A673 (cell line): ENCODE results near the gene NBAS. TPM values are rescaled to one million over a fixed set of nuclear protein-coding genes. Genes with fewer than 3 reads are reported as not detected.
A peak's percentile ranks its signal among the peaks of the same experiment; 100 is the strongest.

Experiments used
- BruUV-seq: library from RNA; stranded (reverse); fragments of 400-500 nt; replicated peaks from 2 replicates; lab custom pipeline; 2021; lab: Mats Ljungman, UMichigan
- CTCF ChIA-PET: fragments of 300-600 bp; sonication (Branson Sonifier 250); formaldehyde crosslinking; loops from one replicate; lab custom pipeline; 2022; ENCODE audit warnings: antibody characterized with exemption; lab: Charles Lee
- POLR2A ChIA-PET: fragments of 300-600 bp; sonication (Branson Sonifier 250); formaldehyde crosslinking; loops from one replicate; lab custom pipeline; 2022; ENCODE audit warnings: antibody characterized with exemption; ENCODE audit not compliant: low non-redundant PET; lab: Charles Lee
- DNase-seq: peaks from one replicate; pipeline ENCODE4 v3.0.0-alpha.2; 2015; ENCODE audit warnings: low spot score
- H3K27ac ChIP-seq: fragments of 200-600 bp; sonication (generic); 2 replicates; pipeline ENCODE4 v1.5.1; 2016; ENCODE audit warnings: mixed run types, low read depth, mild to moderate bottlenecking, mixed read lengths, antibody characterized with exemption, low read length; ENCODE audit not compliant: poor library complexity, severe bottlenecking
- H3K27me3 ChIP-seq: fragments of 200-600 bp; sonication (generic); replicated peaks from 2 replicates; pipeline ENCODE4 v1.6.1; 2017; ENCODE audit warnings: mixed run types, low read depth, mild to moderate bottlenecking, mixed read lengths, antibody characterized with exemption, low read length; ENCODE audit not compliant: insufficient read depth, poor library complexity
- H3K36me3 ChIP-seq: fragments of 200-600 bp; sonication (generic); 2 replicates; pipeline ENCODE4 v1.6.1; 2016; ENCODE audit warnings: mixed run types, mild to moderate bottlenecking, mixed read lengths, antibody characterized with exemption, low read length; ENCODE audit not compliant: insufficient read depth, poor library complexity, severe bottlenecking
- H3K4me1 ChIP-seq: fragments of 200-600 bp; sonication (generic); 2 replicates; pipeline ENCODE4 v1.6.1; 2017; ENCODE audit warnings: mixed run types, mild to moderate bottlenecking, mixed read lengths, antibody characterized with exemption, low read length; ENCODE audit not compliant: insufficient read depth, poor library complexity, severe bottlenecking
- H3K4me3 ChIP-seq: fragments of 200-600 bp; sonication (generic); 2 replicates; pipeline ENCODE4 v1.5.1; 2016; ENCODE audit warnings: low read depth, mixed run types, mild to moderate bottlenecking, mixed read lengths, low read length; ENCODE audit not compliant: poor library complexity, severe bottlenecking
- H3K9me3 ChIP-seq: fragments of 200-600 bp; sonication (generic); 2 replicates; pipeline ENCODE4 v1.6.1; 2016; ENCODE audit warnings: mixed run types, low read depth, mild to moderate bottlenecking, mixed read lengths, antibody characterized with exemption, low read length; ENCODE audit not compliant: poor library complexity, severe bottlenecking
- EZH2 ChIP-seq: fragments of 200-600 bp; sonication (generic); IDR thresholded peaks from 2 replicates; pipeline ENCODE4 v1.6.1; 2017; ENCODE audit warnings: borderline replicate concordance, low read depth, mild to moderate bottlenecking, mixed read lengths, antibody characterized with exemption, low read length; ENCODE audit not compliant: poor library complexity, severe bottlenecking
- intact Hi-C: fragments of 100-400 bp; cut with micrococcal nuclease; formaldehyde crosslinking; loops from one replicate; pipeline ENCODE4 v1.10.0; 2022; ENCODE audit not compliant: unreplicated experiment
- total RNA-seq: library from RNA; stranded (reverse); gene quantifications from 2 replicates; pipeline ENCODE4 v1.2.3, GENCODE V29; 2021
- TF ChIP-seq, protein P1 (sequence below): fragments of 300-800, 200-600 bp; sonication (generic); conservative IDR thresholded peaks from 2 replicates; pipeline ENCODE4 v1.5.1; 2017; ENCODE audit warnings: low read depth, mild to moderate bottlenecking, antibody characterized with exemption, low read length, moderate library complexity, mixed read lengths

Gene NBAS
- total RNA-seq, 1 experiment from 2014 or later, result 38.7 TPM

DNA sequence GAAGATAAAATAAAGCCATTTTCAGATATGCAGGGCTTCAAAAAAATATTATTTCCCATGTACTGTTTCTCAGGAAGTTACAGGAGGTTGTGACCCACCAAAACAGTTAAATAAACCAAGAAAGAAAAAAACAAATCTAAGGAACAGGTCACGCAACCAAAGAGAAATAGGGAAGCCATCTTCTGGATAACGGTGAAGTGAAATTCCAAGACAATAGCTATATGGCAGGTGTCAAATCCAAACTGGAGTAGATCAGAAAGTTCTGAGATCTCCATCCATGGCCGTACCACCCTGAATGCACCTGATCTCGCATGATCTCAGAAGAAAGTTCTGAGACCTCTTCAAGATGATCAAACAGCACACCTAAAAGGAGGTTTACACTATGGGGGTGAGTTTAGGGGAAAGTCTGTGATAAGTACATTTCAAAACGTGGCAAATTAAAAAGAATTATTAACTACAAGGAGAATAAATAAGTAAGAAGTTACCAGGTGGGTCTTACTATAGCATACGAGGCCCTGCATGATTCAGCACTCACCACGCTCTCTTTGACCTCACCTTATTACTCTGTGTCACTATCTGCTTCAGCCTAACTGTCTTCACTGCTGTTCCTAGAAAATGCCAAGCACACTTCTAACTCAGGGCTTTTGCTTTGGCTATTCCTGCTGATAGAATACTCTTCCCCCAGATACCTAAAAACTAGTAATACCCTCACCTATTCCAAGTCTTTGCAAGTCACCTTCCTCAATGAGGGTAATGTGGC lies 29.9 kb downstream of the NBAS start:
- intact Hi-C loops, result no loop called here
- no peaks in the 10 kb centered on the region for H3K9me3 ChIP-seq
- no peaks in the 10 kb centered on the region for H3K27me3 ChIP-seq
- H3K4me1 ChIP-seq, result no peaks in the 10 kb centered on the region
- H3K27ac ChIP-seq, result no peak overlapping the region
- no TSS peak for BruUV-seq
- TF ChIP-seq, protein P1, sequence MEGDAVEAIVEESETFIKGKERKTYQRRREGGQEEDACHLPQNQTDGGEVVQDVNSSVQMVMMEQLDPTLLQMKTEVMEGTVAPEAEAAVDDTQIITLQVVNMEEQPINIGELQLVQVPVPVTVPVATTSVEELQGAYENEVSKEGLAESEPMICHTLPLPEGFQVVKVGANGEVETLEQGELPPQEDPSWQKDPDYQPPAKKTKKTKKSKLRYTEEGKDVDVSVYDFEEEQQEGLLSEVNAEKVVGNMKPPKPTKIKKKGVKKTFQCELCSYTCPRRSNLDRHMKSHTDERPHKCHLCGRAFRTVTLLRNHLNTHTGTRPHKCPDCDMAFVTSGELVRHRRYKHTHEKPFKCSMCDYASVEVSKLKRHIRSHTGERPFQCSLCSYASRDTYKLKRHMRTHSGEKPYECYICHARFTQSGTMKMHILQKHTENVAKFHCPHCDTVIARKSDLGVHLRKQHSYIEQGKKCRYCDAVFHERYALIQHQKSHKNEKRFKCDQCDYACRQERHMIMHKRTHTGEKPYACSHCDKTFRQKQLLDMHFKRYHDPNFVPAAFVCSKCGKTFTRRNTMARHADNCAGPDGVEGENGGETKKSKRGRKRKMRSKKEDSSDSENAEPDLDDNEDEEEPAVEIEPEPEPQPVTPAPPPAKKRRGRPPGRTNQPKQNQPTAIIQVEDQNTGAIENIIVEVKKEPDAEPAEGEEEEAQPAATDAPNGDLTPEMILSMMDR, result no peak
- TF ChIP-seq EZH2, result no peak
- no peak overlapping the region for H3K4me3 ChIP-seq
- H3K36me3 ChIP-seq, result peaks cover 5% of the 10 kb centered on the region
- CTCF ChIA-PET, result no interaction called here
- no peak for DNase-seq
- POLR2A ChIA-PET, result no interaction called here

DNA sequence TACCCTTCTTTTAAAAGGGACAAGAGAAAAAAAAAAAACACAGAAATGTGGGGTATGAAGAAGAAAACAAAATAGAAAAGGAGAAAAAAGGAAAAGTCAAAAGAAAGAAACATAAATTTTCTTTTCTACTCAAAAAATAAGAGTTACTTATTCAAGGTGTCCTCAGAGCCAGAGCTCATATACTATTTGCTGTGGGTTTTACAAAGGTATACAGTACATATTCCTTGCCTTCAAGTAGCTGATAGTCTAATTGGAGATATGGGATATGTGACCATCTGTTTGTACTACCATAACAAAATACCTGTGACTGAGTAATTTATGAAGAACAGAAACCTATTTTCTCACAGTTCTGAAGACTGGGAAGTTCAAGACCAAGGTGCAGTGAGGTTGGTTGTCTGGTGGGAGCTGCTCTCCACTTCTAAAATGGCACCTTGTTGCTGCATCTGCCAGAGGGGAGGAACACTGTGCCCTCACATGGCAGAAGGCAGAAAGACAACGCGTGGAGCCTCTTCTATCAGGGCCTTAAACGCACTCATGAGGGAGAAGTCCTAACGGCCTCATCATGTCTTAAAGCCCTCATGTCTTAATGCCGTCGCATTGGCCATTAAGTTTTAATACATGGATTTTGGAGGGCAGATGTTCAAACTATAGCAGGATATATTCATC lies 33.9 kb downstream of the NBAS start:
- no peaks in the 10 kb centered on the region for H3K9me3 ChIP-seq
- peak; percentile 34 for DNase-seq
- no peaks in the 10 kb centered on the region for H3K27me3 ChIP-seq
- no peak overlapping the region for H3K4me3 ChIP-seq
- POLR2A ChIA-PET, result no interaction called here
- BruUV-seq, result no TSS peak
- intact Hi-C loops, result no loop called here
- no peaks in the 10 kb centered on the region for H3K36me3 ChIP-seq
- no peak overlapping the region for H3K27ac ChIP-seq
- CTCF ChIA-PET, result no interaction called here
- no peaks in the 10 kb centered on the region for H3K4me1 ChIP-seq
- TF ChIP-seq, protein P1, result peak; percentile 31
- no peak for TF ChIP-seq EZH2

DNA sequence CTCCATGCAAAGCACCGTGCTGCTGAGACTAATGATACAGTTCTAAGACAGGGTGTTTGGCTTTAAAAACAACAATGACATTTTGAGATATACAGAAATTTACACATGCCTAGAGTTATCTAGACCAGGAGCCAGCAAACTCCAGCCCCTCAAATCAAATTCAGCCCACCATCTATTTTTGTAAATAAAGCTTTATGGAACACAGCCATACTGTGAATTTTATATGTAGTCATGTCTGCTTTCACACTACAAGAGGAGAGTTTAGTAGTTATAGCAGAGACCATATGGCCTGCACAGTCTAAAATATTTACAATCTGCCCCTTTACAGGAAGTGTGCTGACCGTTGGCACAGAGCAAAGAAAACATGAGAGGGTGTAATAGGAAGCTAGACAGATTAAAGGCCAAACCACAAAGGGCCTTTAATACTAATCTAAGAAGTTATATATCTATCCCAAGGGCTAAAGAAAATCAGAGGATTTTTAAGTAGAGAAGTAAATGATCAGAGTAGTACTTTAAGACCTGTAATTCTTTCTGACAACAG lies 39.4 kb downstream of the NBAS start:
- CTCF ChIA-PET, result no interaction called here
- intact Hi-C loops, result no loop called here
- Histone ChIP-seq H3K36me3 (no peaks in the 10 kb centered on the region), H3K4me1 (no peaks in the 10 kb centered on the region), H3K9me3 (no peaks in the 10 kb centered on the region), H3K27me3 (no peaks in the 10 kb centered on the region), H3K27ac (no peak overlapping the region), H3K4me3 (no peak overlapping the region)
- DNase-seq, result no peak
- BruUV-seq, result no TSS peak
- POLR2A ChIA-PET, result no interaction called here
- TF ChIP-seq, protein P1, result no peak
- TF ChIP-seq EZH2, result no peak
